GM18868 (cell line): ENCODE measurements around the gene CXCL16.
"Not testable (repeated sequence)": the region's sequence is repeated elsewhere in the genome, so short reads cannot be mapped to it uniquely, and the experiment has no call there.

Experiments used
- ATAC-seq: cut with Tn5 transposase; IDR thresholded peaks from one replicate; pipeline ENCODE4 v1.9.1; 2021; ENCODE audit warnings: mild to moderate bottlenecking, moderate library complexity; ENCODE audit not compliant: unreplicated experiment

The CXCL16 gene

GRCh38 chr17:4701116-4701515 is 38.6 kb downstream of the CXCL16 start:
- ATAC-seq, result no peak

- not testable (repeated sequence) for ATAC-seq
Measured at GRCh38 chr17:4699401-4700056, 40.2 kb downstream of the CXCL16 start.

- no peak for ATAC-seq
Measured at GRCh38 chr17:4696437-4696805, 43.3 kb downstream of the CXCL16 start.

- no peak for ATAC-seq
Measured at GRCh38 chr17:4693416-4693815, 46.3 kb downstream of the CXCL16 start.

GRCh38 chr17:4691686-4692085 is 48.0 kb downstream of the CXCL16 start:
- no peak for ATAC-seq

- ATAC-seq, result no peak
Measured at GRCh38 chr17:4690745-4691144, 49.0 kb downstream of the CXCL16 start.

- not testable (repeated sequence) for ATAC-seq
Measured at GRCh38 chr17:4689872-4690271, 49.9 kb downstream of the CXCL16 start.

- not testable (repeated sequence) for ATAC-seq
Measured at GRCh38 chr17:4683739-4684138, 56.0 kb downstream of the CXCL16 start.
